Pulmonary artery endothelial cell (primary cell): Measurements from ENCODE around the gene C12orf76. TPM values are rescaled to one million over a fixed set of nuclear protein-coding genes. Genes with fewer than 3 reads are reported as not detected.
"Not testable (repeated sequence)": the region's sequence is repeated elsewhere in the genome, so short reads cannot be mapped to it uniquely, and the experiment has no call there.

ENCODE experiments used
- DNase-seq: peaks from one replicate; pipeline ENCODE4 v3.0.0-alpha.2; 2011; ENCODE audit warnings: low read depth, low spot score
- total RNA-seq: library from RNA; depleted of rRNA; stranded (reverse); fragments of >200 nt; gene quantifications from 2 replicates; pipeline ENCODE4 v1.2.3, GENCODE V29; 2014

The C12orf76 gene
- total RNA-seq, 1 donor from 2014 or later: 17.2 TPM

- no peak for DNase-seq
Measured at GRCh38 chr12:110065540-110065939, 17.2 kb upstream of the C12orf76 start.

GRCh38 chr12:110062241-110062640, 13.9 kb upstream of the C12orf76 start:
- no peak for DNase-seq

- no peak for DNase-seq
Measured at GRCh38 chr12:110059651-110060000, 11.3 kb upstream of the C12orf76 start.

- no peak for DNase-seq
Measured at GRCh38 chr12:110058875-110059615, 10.7 kb upstream of the C12orf76 start.

- DNase-seq: not testable (repeated sequence)
Measured at GRCh38 chr12:110056643-110057042, 8.3 kb upstream of the C12orf76 start.

- peak; percentile 63 for DNase-seq
Measured at GRCh38 chr12:110055375-110056352, 7.3 kb upstream of the C12orf76 start.

GRCh38 chr12:110050927-110051326, 2.6 kb upstream of the C12orf76 start:
- no peak for DNase-seq

- not testable (repeated sequence) for DNase-seq
Measured at GRCh38 chr12:110049666-110050065, 1.3 kb upstream of the C12orf76 start.

GRCh38 chr12:110049034-110049433, 712 bp upstream of the C12orf76 start:
- not testable (repeated sequence) for DNase-seq

GRCh38 chr12:110047297-110047940, 903 bp downstream of the C12orf76 start:
- no peak for DNase-seq

GRCh38 chr12:110046451-110047187, 1.7 kb downstream of the C12orf76 start:
- no peak for DNase-seq

- DNase-seq: no peak
Measured at GRCh38 chr12:110042264-110042663, 6.1 kb downstream of the C12orf76 start.

- DNase-seq: peak; percentile 64
Measured at GRCh38 chr12:110039085-110039807, 9.1 kb downstream of the C12orf76 start.

- DNase-seq: no peak
Measured at GRCh38 chr12:110038741-110039084, 9.6 kb downstream of the C12orf76 start.

GRCh38 chr12:110037315-110037714, 11.0 kb downstream of the C12orf76 start:
- DNase-seq: no peak

GRCh38 chr12:110035534-110036104, 12.7 kb downstream of the C12orf76 start:
- no peak for DNase-seq

GRCh38 chr12:110033888-110034287, 14.4 kb downstream of the C12orf76 start:
- no peak for DNase-seq

GRCh38 chr12:110029290-110029815, 19.0 kb downstream of the C12orf76 start:
- no peak for DNase-seq

- DNase-seq: no peak
Measured at GRCh38 chr12:110028323-110028722, 20.0 kb downstream of the C12orf76 start.

- DNase-seq: no peak
Measured at GRCh38 chr12:110024051-110024450, 24.3 kb downstream of the C12orf76 start.
